HepG2 (cell line): ENCODE data around the gene GAL3ST3. TPM values are rescaled to one million over a fixed set of nuclear protein-coding genes. Genes with fewer than 3 reads are reported as not detected.

Source experiments
- ARNT2 ChIP-seq: sonication (generic); formaldehyde crosslinking; IDR thresholded peaks from 2 replicates; pipeline ENCODE4 v1.8.0; 2022; ENCODE audit warnings: mild to moderate bottlenecking, low read depth, missing genetic modification reagents, moderate library complexity
- BORCS8-MEF2B ChIP-seq: sonication (generic); formaldehyde crosslinking; IDR thresholded peaks from 2 replicates; pipeline ENCODE4 v1.8.0; 2022; ENCODE audit warnings: mild to moderate bottlenecking, missing genetic modification reagents
- CREM ChIP-seq, 2 experiments: sonication (generic) in 1 of 2; formaldehyde crosslinking in 1 of 2; IDR thresholded peaks; 2 replicates each; pipeline versions ENCODE4 v1.4.0 to v1.6.1; 2016 to 2020; ENCODE audit warnings: antibody characterized with exemption in 1 of 2, mild to moderate bottlenecking in 1 of 2, missing genetic modification reagents in 1 of 2
- ERF ChIP-seq: IDR thresholded peaks from 2 replicates; pipeline ENCODE4 v1.6.1; 2018; ENCODE audit warnings: missing biosample characterization, missing genetic modification reagents
- HNRNPLL ChIP-seq: fragments of 200-400 bp; formaldehyde crosslinking; IDR thresholded peaks from 2 replicates; pipeline ENCODE4 v1.6.1; 2017; ENCODE audit warnings: mild to moderate bottlenecking, low read depth, low read length; ENCODE audit not compliant: poor library complexity, severe bottlenecking
- MXI1 ChIP-seq: IDR thresholded peaks from 3 replicates; pipeline ENCODE4 v1.6.1; 2012; ENCODE audit warnings: low read depth, low read length, inconsistent platforms, borderline replicate concordance
- NKX3-1 ChIP-seq: sonication (generic); formaldehyde crosslinking; IDR thresholded peaks from 2 replicates; pipeline ENCODE4 v1.5.0; 2020; ENCODE audit warnings: missing genetic modification reagents
- PAWR ChIP-seq: sonication (generic); formaldehyde crosslinking; IDR thresholded peaks from 2 replicates; pipeline ENCODE4 v1.4.0; 2020; ENCODE audit warnings: missing genetic modification reagents, mild to moderate bottlenecking, borderline replicate concordance
- POLR2AphosphoS5 ChIP-seq: IDR thresholded peaks from 2 replicates; pipeline ENCODE4 v1.6.1; 2012; ENCODE audit warnings: low read depth, low read length
- RAD21 ChIP-seq: fragments of 450-650 bp; formaldehyde crosslinking; IDR thresholded peaks from 2 replicates; pipeline ENCODE4 v1.5.0; 2020; ENCODE audit warnings: mild to moderate bottlenecking
- SAP130 ChIP-seq: IDR thresholded peaks from 2 replicates; pipeline ENCODE4 v1.6.1; 2016; ENCODE audit warnings: low read depth
- SMAD1 ChIP-seq: sonication (generic); formaldehyde crosslinking; IDR thresholded peaks from 2 replicates; pipeline ENCODE4 v1.4.0; 2020; ENCODE audit warnings: missing genetic modification reagents, low read depth, mild to moderate bottlenecking, borderline replicate concordance
- SP4 ChIP-seq: sonication (generic); formaldehyde crosslinking; IDR thresholded peaks from 2 replicates; pipeline ENCODE4 v1.8.1; 2023; ENCODE audit warnings: mild to moderate bottlenecking, missing genetic modification reagents
- STAG1 ChIP-seq: sonication (generic); formaldehyde crosslinking; IDR thresholded peaks from 2 replicates; pipeline ENCODE4 v1.4.0; 2020; ENCODE audit warnings: missing genetic modification reagents
- ZBTB7A ChIP-seq: sonication (generic); formaldehyde crosslinking; IDR thresholded peaks from 2 replicates; pipeline ENCODE4 v1.8.0; 2022; ENCODE audit warnings: mild to moderate bottlenecking, missing genetic modification reagents
- ZFP36 ChIP-seq: fragments of 150-350 bp; IDR thresholded peaks from 2 replicates; pipeline ENCODE4 v1.6.1; 2018; ENCODE audit warnings: borderline replicate concordance, low read length, low read depth; ENCODE audit not compliant: partially characterized antibody
- ZFP62 ChIP-seq: sonication (generic); formaldehyde crosslinking; IDR thresholded peaks from 2 replicates; pipeline ENCODE4 v1.4.0; 2020; ENCODE audit warnings: missing genetic modification reagents
- ZNF232 ChIP-seq: sonication (generic); formaldehyde crosslinking; IDR thresholded peaks from 2 replicates; pipeline ENCODE4 v1.4.0; 2020; ENCODE audit warnings: missing genetic modification reagents, borderline replicate concordance
- ZNF350 ChIP-seq: sonication (generic); formaldehyde crosslinking; IDR thresholded peaks from 2 replicates; pipeline ENCODE4 v1.4.0; 2020; ENCODE audit warnings: mild to moderate bottlenecking, low read depth, missing genetic modification reagents, borderline replicate concordance
- ZNF782 ChIP-seq: sonication (generic); formaldehyde crosslinking; IDR thresholded peaks from 2 replicates; pipeline ENCODE4 v1.4.0; 2020; ENCODE audit warnings: missing genetic modification reagents, mild to moderate bottlenecking, borderline replicate concordance
- polyA plus RNA-seq, 8 experiments: library from polyadenylated mRNA; depleted of rRNA in 3 of 8; stranded (reverse) in 7 of 8; unstranded in 1 of 8; fragments of >200 nt; fragmentation: Illumina TruSeq in 4 of 8; extraction: Trizol in 4 of 8; gene quantifications; 2 replicates each; pipeline versions ENCODE4 v1.2.1 to v1.2.3, GENCODE V29; 2011 to 2016; ENCODE audit warnings: low read depth in 4 of 8, missing spikeins in 1 of 8, mixed read lengths in 1 of 8; ENCODE audit not compliant: insufficient read depth in 1 of 8
- total RNA-seq, 5 experiments: library from RNA; depleted of rRNA; stranded (reverse); fragments of >200 nt; fragmentation: Illumina TruSeq; extraction: Trizol; gene quantifications; 2 replicates each; pipeline ENCODE4 v1.2.3, GENCODE V29; 2016; ENCODE audit warnings: low read depth in 1 of 5
- TF ChIP-seq, protein P1 (sequence below): sonication (generic); formaldehyde crosslinking; IDR thresholded peaks from 2 replicates; pipeline ENCODE4 v1.9.0; 2022; ENCODE audit warnings: missing genetic modification reagents, mild to moderate bottlenecking, borderline replicate concordance
- TF ChIP-seq, protein P2 (sequence below): IDR thresholded peaks from 2 replicates; pipeline ENCODE4 v1.6.1; 2012; ENCODE audit warnings: low read depth, low read length, improper control_type of control experiment
- TF ChIP-seq, protein P3 (sequence below): sonication (generic); formaldehyde crosslinking; IDR thresholded peaks from 2 replicates; pipeline ENCODE4 v1.4.0; 2020; ENCODE audit warnings: missing genetic modification reagents

Gene GAL3ST3
- total and polyA plus RNA-seq, 2 of the 13 experiments (the other 11 are each of a cell fraction or from before 2014, with no cell fraction given): not detected

GRCh38 chr11:66045177-66045639 lies 3.8 kb downstream of the GAL3ST3 start (continued):
- TF ChIP-seq, protein P1, sequence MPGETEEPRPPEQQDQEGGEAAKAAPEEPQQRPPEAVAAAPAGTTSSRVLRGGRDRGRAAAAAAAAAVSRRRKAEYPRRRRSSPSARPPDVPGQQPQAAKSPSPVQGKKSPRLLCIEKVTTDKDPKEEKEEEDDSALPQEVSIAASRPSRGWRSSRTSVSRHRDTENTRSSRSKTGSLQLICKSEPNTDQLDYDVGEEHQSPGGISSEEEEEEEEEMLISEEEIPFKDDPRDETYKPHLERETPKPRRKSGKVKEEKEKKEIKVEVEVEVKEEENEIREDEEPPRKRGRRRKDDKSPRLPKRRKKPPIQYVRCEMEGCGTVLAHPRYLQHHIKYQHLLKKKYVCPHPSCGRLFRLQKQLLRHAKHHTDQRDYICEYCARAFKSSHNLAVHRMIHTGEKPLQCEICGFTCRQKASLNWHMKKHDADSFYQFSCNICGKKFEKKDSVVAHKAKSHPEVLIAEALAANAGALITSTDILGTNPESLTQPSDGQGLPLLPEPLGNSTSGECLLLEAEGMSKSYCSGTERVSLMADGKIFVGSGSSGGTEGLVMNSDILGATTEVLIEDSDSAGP (CRISPR knock-in tag): peak; percentile 39; the same call in 1 of the 2 replicates
- TF ChIP-seq STAG1 (CRISPR knock-in tag) (peak; percentile 29; the same call in 1 of the 2 replicates), ZNF350 (CRISPR knock-in tag) (no peak; the same call in 1 of the 2 replicates), ZFP36 (no peak), ZFP62 (CRISPR knock-in tag) (no peak), SMAD1 (CRISPR knock-in tag) (no peak), RAD21 (CRISPR knock-in tag) (peak; percentile 38), POLR2AphosphoS5 (no peak), NKX3-1 (CRISPR knock-in tag) (no peak), HNRNPLL (peak; percentile 46), PAWR (CRISPR knock-in tag) (no peak), ZNF782 (CRISPR knock-in tag) (no peak; the same call in 1 of the 2 replicates), SP4 (CRISPR knock-in tag) (peak; percentile 66), BORCS8-MEF2B (CRISPR knock-in tag) (no peak), ZBTB7A (no peak), MXI1 (peak; percentile 50; the same call in 1 of the 3 replicates), ARNT2 (CRISPR knock-in tag) (0 out of 2 replicates have a peak, but pooled peaks have one; percentile 41), SAP130 (CRISPR knock-in tag) (peak; percentile 42; the same call in 1 of the 2 replicates), ZNF232 (no peak), ERF (0 out of 2 replicates have a peak, but pooled peaks have one; percentile 32), CREM (IDR thresholded peaks at IDR 0.05) (no peak), CREM (CRISPR knock-in tag; IDR thresholded peaks at IDR 0.05) (no peak)
- TF ChIP-seq, protein P2, sequence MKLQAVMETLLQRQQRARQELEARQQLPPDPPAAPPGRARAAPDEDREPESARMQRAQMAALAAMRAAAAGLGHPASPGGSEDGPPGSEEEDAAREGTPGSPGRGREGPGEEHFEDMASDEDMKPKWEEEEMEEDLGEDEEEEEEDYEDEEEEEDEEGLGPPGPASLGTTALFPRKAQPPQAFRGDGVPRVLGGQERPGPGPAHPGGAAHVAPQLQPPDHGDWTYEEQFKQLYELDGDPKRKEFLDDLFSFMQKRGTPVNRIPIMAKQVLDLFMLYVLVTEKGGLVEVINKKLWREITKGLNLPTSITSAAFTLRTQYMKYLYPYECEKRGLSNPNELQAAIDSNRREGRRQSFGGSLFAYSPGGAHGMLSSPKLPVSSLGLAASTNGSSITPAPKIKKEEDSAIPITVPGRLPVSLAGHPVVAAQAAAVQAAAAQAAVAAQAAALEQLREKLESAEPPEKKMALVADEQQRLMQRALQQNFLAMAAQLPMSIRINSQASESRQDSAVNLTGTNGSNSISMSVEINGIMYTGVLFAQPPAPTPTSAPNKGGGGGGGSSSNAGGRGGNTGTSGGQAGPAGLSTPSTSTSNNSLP: 0 out of 2 replicates have a peak, but pooled peaks have one; percentile 18
- TF ChIP-seq, protein P3, sequence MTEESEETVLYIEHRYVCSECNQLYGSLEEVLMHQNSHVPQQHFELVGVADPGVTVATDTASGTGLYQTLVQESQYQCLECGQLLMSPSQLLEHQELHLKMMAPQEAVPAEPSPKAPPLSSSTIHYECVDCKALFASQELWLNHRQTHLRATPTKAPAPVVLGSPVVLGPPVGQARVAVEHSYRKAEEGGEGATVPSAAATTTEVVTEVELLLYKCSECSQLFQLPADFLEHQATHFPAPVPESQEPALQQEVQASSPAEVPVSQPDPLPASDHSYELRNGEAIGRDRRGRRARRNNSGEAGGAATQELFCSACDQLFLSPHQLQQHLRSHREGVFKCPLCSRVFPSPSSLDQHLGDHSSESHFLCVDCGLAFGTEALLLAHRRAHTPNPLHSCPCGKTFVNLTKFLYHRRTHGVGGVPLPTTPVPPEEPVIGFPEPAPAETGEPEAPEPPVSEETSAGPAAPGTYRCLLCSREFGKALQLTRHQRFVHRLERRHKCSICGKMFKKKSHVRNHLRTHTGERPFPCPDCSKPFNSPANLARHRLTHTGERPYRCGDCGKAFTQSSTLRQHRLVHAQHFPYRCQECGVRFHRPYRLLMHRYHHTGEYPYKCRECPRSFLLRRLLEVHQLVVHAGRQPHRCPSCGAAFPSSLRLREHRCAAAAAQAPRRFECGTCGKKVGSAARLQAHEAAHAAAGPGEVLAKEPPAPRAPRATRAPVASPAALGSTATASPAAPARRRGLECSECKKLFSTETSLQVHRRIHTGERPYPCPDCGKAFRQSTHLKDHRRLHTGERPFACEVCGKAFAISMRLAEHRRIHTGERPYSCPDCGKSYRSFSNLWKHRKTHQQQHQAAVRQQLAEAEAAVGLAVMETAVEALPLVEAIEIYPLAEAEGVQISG (CRISPR knock-in tag): 0 out of 2 replicates have a peak, but pooled peaks have one; percentile 42
